ENCODE data around the gene FREM3. TPM values are rescaled to one million over a fixed set of nuclear protein-coding genes. Genes with fewer than 3 reads are reported as not detected.

Gene FREM3
- total RNA-seq, 1 experiment from 2014 or later = not detected

- no peak overlapping the region for H4K5ac ChIP-seq (ENCODE audit: insufficient read length, low read depth, low read length)
- no peaks in the 10 kb centered on the region for H3K79me1 ChIP-seq (ENCODE audit: insufficient read depth, low read depth, low read length, poor library complexity, severe bottlenecking)
- H3K36me3 Mint-ChIP-seq (ENCODE audit: insufficient read depth in 1 of 3, low read depth in 3 of 3) = peaks cover 0 to 10% (median 3%) of the 10 kb centered on the region in 3 experiments; a peak in 4 of 7 replicates
- H4K20me1 ChIP-seq (ENCODE audit: control insufficient read depth, insufficient read depth, insufficient read length) = no peaks in the 10 kb centered on the region
- no peak overlapping the region for H3K27ac Mint-ChIP-seq
- no peaks in the 10 kb centered on the region for H3K9me3 ChIP-seq (ENCODE audit: control insufficient read depth, low read depth, low read length)
- no peak overlapping the region for H2AK5ac ChIP-seq (ENCODE audit: insufficient read length, low read length)
- no peak overlapping the region for H2BK5ac ChIP-seq (ENCODE audit: insufficient read length, low read length)
- no peak overlapping the region for H3K14ac ChIP-seq (ENCODE audit: insufficient read depth, low read length)
- no peaks in the 10 kb centered on the region for H3K79me2 ChIP-seq (ENCODE audit: insufficient read depth, low read length)
- no peak overlapping the region for H3K23ac ChIP-seq (ENCODE audit: insufficient read length, low read depth, low read length)
- H2BK120ac ChIP-seq (ENCODE audit: low read depth, low read length, poor library complexity, severe bottlenecking) = no peak overlapping the region
- no peak overlapping the region for H3K18ac ChIP-seq (ENCODE audit: insufficient read length, low read depth, low read length)
- no peaks in the 10 kb centered on the region for H3K27me3 ChIP-seq (ENCODE audit: insufficient read depth, low read length)
- no peak overlapping the region for H2BK12ac ChIP-seq (ENCODE audit: insufficient read length, low read depth, low read length)
- H3K9ac ChIP-seq (ENCODE audit: extremely low read depth, insufficient read length, low read length) = no peak overlapping the region
- H4K91ac ChIP-seq (ENCODE audit: insufficient read length, low read depth, low read length) = no peak overlapping the region
- no peak overlapping the region for H2BK20ac ChIP-seq (ENCODE audit: low read depth, low read length, poor library complexity, severe bottlenecking)
- DNase-seq = no peak
- H3K23me2 ChIP-seq (ENCODE audit: insufficient read length, low read depth, low read length, poor library complexity, severe bottlenecking) = no peaks in the 10 kb centered on the region
- peaks cover 4% of the 10 kb centered on the region in 2 experiments; a peak in 2 of 4 replicates for H3K4me1 Mint-ChIP-seq
- no peak overlapping the region for H3T11ph ChIP-seq (ENCODE audit: low read length)
- no peak overlapping the region for H3K27ac ChIP-seq (ENCODE audit: insufficient read length, low read depth, low read length)
- H4K8ac ChIP-seq (replicated peaks; ENCODE audit: insufficient read length, low read depth, low read length) = no peak overlapping the region
- H2BK15ac ChIP-seq (ENCODE audit: low read depth, low read length) = no peak overlapping the region
- no peak overlapping the region for H3K4ac ChIP-seq (ENCODE audit: low read depth, low read length)
- H3K56ac ChIP-seq (ENCODE audit: insufficient read length, low read depth, low read length) = no peak overlapping the region
- no peak overlapping the region for H3K4me3 Mint-ChIP-seq
- H3K4me1 ChIP-seq (ENCODE audit: insufficient read depth, low read length) = no peaks in the 10 kb centered on the region
- no peak for TF ChIP-seq CTCF (conservative IDR thresholded peaks at IDR 0.05)
- H3K9me3 Mint-ChIP-seq = peaks cover 16 to 19% of the 10 kb centered on the region in 2 experiments; a peak in 4 of 5 replicates
- no peak overlapping the region for H2AFZ ChIP-seq (ENCODE audit: low read length)
- no peaks in the 10 kb centered on the region; the same call in 1 of the 2 replicates for H3K27me3 Mint-ChIP-seq (ENCODE audit: low read depth)
- no peak overlapping the region for H3K4me2 ChIP-seq (ENCODE audit: insufficient read depth, insufficient read length, low read length)
Measured at GRCh38 chr4:143586080-143586479, 114.4 kb downstream of the FREM3 start.

All from H9 (cell line).